Suprapubic skin (tissue), 3 donors: ENCODE results near the gene CLMN.

ENCODE experiments used
- CTCF ChIP-seq, 2 donors: fragments of 200-600 bp in 1 of 2; fragments of 450-650 bp in 1 of 2; sonication (generic) in 1 of 2; IDR thresholded peaks; one replicate each; pipeline ENCODE4 v1.5.1; 2016 to 2019; ENCODE audit warnings: antibody characterized with exemption in 2 of 2, mild to moderate bottlenecking in 1 of 2, moderate library complexity in 1 of 2
- POLR2A ChIP-seq, 2 donors: fragments of 450-650 bp; IDR thresholded peaks; one replicate each; pipeline ENCODE4 v1.6.1; 2017; ENCODE audit warnings: antibody characterized with exemption in 2 of 2, mild to moderate bottlenecking in 2 of 2, moderate library complexity in 2 of 2

- TF ChIP-seq POLR2A (IDR thresholded peaks at IDR 0.05) (no peak), CTCF (IDR thresholded peaks at IDR 0.05) (no peak)
Measured at GRCh38 chr14:95262511-95262891, 57.2 kb downstream of the CLMN start.
